Measurements from ENCODE around the gene ZNF253.
"Not testable (repeated sequence)": the region's sequence is repeated elsewhere in the genome, so short reads cannot be mapped to it uniquely, and the experiment has no call there.

- TF ChIP-seq POLR2AphosphoS5 (IDR thresholded peaks at IDR 0.05); POLR2A (IDR thresholded peaks at IDR 0.05; ENCODE audit: low read depth): not testable (repeated sequence)
Observed at GRCh38 chr19:19930417-19930816, 64.7 kb downstream of the ZNF253 start.
